Fibroblast of lung (primary cell): ENCODE measurements around the gene TMEM43.

Source experiments
- CTCF ChIP-seq, 2 donors: IDR thresholded peaks in 1 of 2; conservative IDR thresholded peaks in 1 of 2; 1 replicate in 1 of 2; 2 replicates in 1 of 2; pipeline ENCODE4 v1.5.1; 2011 to 2012; ENCODE audit warnings: low read length in 2 of 2, control low read depth in 1 of 2, inconsistent platforms in 1 of 2, low read depth in 1 of 2, mild to moderate bottlenecking in 1 of 2
- EZH2 ChIP-seq: IDR thresholded peaks from 2 replicates; pipeline ENCODE4 v1.5.1; 2012; ENCODE audit warnings: low read length, control low read depth, mild to moderate bottlenecking; ENCODE audit errors: missing control alignments

- TF ChIP-seq EZH2 (no peak), CTCF (conservative IDR thresholded peaks at IDR 0.05 in 1 of 2, IDR thresholded peaks at IDR 0.05 in 1 of 2; ENCODE audit: low read depth in 1 of 2, low read length in 2 of 2) (no peak)
Measured at GRCh38 chr3:14153663-14154062, 28.8 kb downstream of the TMEM43 start.
